ENCODE data around the gene ENG. TPM values are rescaled to one million over a fixed set of nuclear protein-coding genes. Genes with fewer than 3 reads are reported as not detected.
A peak's percentile ranks its signal among the peaks of the same experiment; 100 is the strongest.

ENG gene
- total RNA-seq, 1 experiment from 2014 or later, result 0.76 TPM

DNA sequence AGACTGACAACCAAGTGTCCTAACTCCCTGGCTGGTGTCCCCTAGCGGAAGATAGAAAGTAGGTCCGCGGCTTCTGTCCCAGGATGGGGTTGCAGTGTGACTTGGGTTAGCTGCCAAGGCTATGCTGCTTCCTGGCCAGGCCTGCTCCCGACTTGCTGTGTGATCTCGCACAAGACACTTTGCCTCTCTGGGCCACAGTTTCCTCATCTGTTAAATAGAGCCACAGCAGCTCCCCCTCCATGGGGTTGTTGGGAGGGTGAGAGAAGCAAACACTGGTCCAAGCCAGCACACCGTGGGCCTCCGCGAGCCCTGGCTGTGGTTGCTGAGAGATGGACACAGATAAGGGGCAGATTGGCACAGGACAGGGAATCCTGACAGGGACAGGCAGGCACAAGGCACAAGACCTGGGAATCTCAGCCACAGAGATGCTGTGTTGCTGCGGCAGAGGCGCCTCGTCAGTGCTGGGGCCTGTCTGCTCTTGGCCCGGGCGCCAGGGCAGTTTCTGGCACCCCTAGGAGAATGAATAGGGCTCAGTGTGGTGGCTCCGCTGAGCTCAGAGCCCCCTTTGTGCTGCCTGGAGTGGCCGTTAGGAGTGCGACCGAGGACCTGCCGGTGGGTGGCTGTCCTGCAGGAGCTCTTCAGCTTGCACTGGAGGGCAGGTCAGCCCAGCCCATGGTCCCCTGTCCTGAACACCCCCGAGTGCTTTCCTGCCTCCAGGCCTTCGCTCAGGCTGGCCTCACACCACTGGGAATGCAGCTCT, 74.2 kb downstream of the ENG start:
- DNase-seq (ENCODE audit: low read depth, low spot score), result no peak

GRCh38 chr9:127779136-127779981, 75.1 kb downstream of the ENG start:
- no peaks in the 10 kb centered on the region for H3K36me3 ChIP-seq (ENCODE audit: control insufficient read depth in 1 of 2, insufficient read depth in 2 of 2, low read length in 2 of 2)
- H3K79me2 ChIP-seq (ENCODE audit: insufficient read depth, low read length), result no peaks in the 10 kb centered on the region
- no peak overlapping the region for H3K9ac ChIP-seq (ENCODE audit: low read length)
- RAD21 ChIA-PET (ENCODE audit: low non-redundant PET in 1 of 2, low total read pairs in 2 of 2, uncharacterized antibody in 2 of 2, unreplicated experiment in 2 of 2), result no interaction called here
- H2AFZ ChIP-seq (ENCODE audit: low read depth, low read length, poor library complexity, severe bottlenecking), result no peak overlapping the region
- no peak for DNase-seq (ENCODE audit: low read depth, low spot score)
- BruUV-seq (replicated peaks), result no TSS peak
- H3K4me1 ChIP-seq (ENCODE audit: control insufficient read depth in 1 of 2, insufficient read depth in 2 of 2, low read length in 2 of 2), result peaks cover 0 to 2% of the 10 kb centered on the region in 2 experiments; a peak in 2 of 4 replicates
- POLR2A ChIA-PET, result no interaction called here
- no peak overlapping the region for H3K4me3 ChIP-seq (replicated peaks in 1 of 2; ENCODE audit: low read depth in 1 of 2, low read length in 2 of 2)
- intact Hi-C loops (cut with micrococcal nuclease), result no loop called here
- no peaks in the 10 kb centered on the region for H3K9me3 ChIP-seq (ENCODE audit: control insufficient read depth in 1 of 2, insufficient read depth in 1 of 2, low read depth in 1 of 2, low read length in 2 of 2)
- CTCF ChIA-PET, result interaction anchor here (1.0 kb wide), 1 partner anchor 44 kb away, joined by 3 read pairs; the partner anchor contains the start of gene TOR2A
- TF ChIP-seq POLR2A (IDR thresholded peaks at IDR 0.05; ENCODE audit: borderline replicate concordance, extremely low read depth, insufficient read depth, insufficient read length), result no peak
- no peak for TF ChIP-seq EZH2 (IDR thresholded peaks at IDR 0.05)
- TF ChIP-seq ATF3 (IDR thresholded peaks at IDR 0.05), result no peak
- no peak for TF ChIP-seq ZFX (IDR thresholded peaks at IDR 0.05)
- TF ChIP-seq ZNF274 (IDR thresholded peaks at IDR 0.05; ENCODE audit: low read depth, low read length), result no peak
- no peak for TF ChIP-seq YY1 (IDR thresholded peaks at IDR 0.05; ENCODE audit: extremely low read depth, insufficient replicate concordance, low read depth, low read length)
- TF ChIP-seq RAD21 (IDR thresholded peaks at IDR 0.05; ENCODE audit: low read depth), result no peak
- TF ChIP-seq SRF (IDR thresholded peaks at IDR 0.05; ENCODE audit: low read depth), result no peak
- TF ChIP-seq POLR2AphosphoS5 (IDR thresholded peaks at IDR 0.05; ENCODE audit: low read depth, low read length), result no peak
- no peak for TF ChIP-seq TCF7L2 (IDR thresholded peaks at IDR 0.05; ENCODE audit: borderline replicate concordance, extremely low read depth, insufficient read depth, insufficient read length)
- TF ChIP-seq, protein P1, sequence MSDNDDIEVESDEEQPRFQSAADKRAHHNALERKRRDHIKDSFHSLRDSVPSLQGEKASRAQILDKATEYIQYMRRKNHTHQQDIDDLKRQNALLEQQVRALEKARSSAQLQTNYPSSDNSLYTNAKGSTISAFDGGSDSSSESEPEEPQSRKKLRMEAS (IDR thresholded peaks at IDR 0.05), result no peak
- no peak overlapping the region for H3K27ac ChIP-seq (ENCODE audit: low read depth, low read length)
- no peaks in the 10 kb centered on the region for H3K9me2 ChIP-seq (ENCODE audit: insufficient read depth)
- no peak overlapping the region for H3K4me2 ChIP-seq (ENCODE audit: low read length)
- no peaks in the 10 kb centered on the region for H3K27me3 ChIP-seq (ENCODE audit: insufficient read depth, low read length)
- peak; percentile 67 for ATAC-seq
- no peaks in the 10 kb centered on the region for H4K20me1 ChIP-seq (ENCODE audit: insufficient read depth)

More for the DNA sequence above, 74.2 kb downstream of the ENG start:
- ChIA-PET RAD21 (ENCODE audit: low non-redundant PET in 1 of 2, low total read pairs in 2 of 2, uncharacterized antibody in 2 of 2, unreplicated experiment in 2 of 2) (no interaction called here), CTCF (interaction anchor here (1.1 kb wide), 1 partner anchor 46 kb away, joined by 4 read pairs; the partner anchor contains the start of gene TOR2A), POLR2A (interaction anchor here (0.8 kb wide), 1 partner anchor 40 kb away, joined by 4 read pairs; no protein-coding TSS in a partner anchor)
- H3K9me2 ChIP-seq (ENCODE audit: insufficient read depth), result no peaks in the 10 kb centered on the region
- BruUV-seq (replicated peaks), result no TSS peak
- ATAC-seq, result no peak
- no peaks in the 10 kb centered on the region for H4K20me1 ChIP-seq (ENCODE audit: insufficient read depth)
- no peak overlapping the region for H3K9ac ChIP-seq (ENCODE audit: low read length)
- peaks cover 5% of the 10 kb centered on the region in 2 experiments; a peak in 3 of 4 replicates for H3K4me1 ChIP-seq (ENCODE audit: control insufficient read depth in 1 of 2, insufficient read depth in 2 of 2, low read length in 2 of 2)
- no peaks in the 10 kb centered on the region for H3K27me3 ChIP-seq (ENCODE audit: insufficient read depth, low read length)
- intact Hi-C loops (cut with micrococcal nuclease), result no loop called here
- TF ChIP-seq YY1 (IDR thresholded peaks at IDR 0.05; ENCODE audit: extremely low read depth, insufficient replicate concordance, low read depth, low read length), result no peak
- no peak for TF ChIP-seq TCF7L2 (IDR thresholded peaks at IDR 0.05; ENCODE audit: borderline replicate concordance, extremely low read depth, insufficient read depth, insufficient read length)
- no peak for TF ChIP-seq ATF3 (IDR thresholded peaks at IDR 0.05)
- no peak for TF ChIP-seq EZH2phosphoT487 (IDR thresholded peaks at IDR 0.05; ENCODE audit: borderline replicate concordance)
- no peak for TF ChIP-seq FOSL1 (IDR thresholded peaks at IDR 0.05; ENCODE audit: low read depth)
- TF ChIP-seq ZFX (IDR thresholded peaks at IDR 0.05), result no peak
- no peak overlapping the region for H3K4me2 ChIP-seq (ENCODE audit: low read length)
- H3K4me3 ChIP-seq (replicated peaks in 1 of 2; ENCODE audit: low read depth in 1 of 2, low read length in 2 of 2), result no peak overlapping the region
- no peak overlapping the region for H2AFZ ChIP-seq (ENCODE audit: low read depth, low read length, poor library complexity, severe bottlenecking)
- no peaks in the 10 kb centered on the region for H3K79me2 ChIP-seq (ENCODE audit: insufficient read depth, low read length)
- no peaks in the 10 kb centered on the region for H3K36me3 ChIP-seq (ENCODE audit: control insufficient read depth in 1 of 2, insufficient read depth in 2 of 2, low read length in 2 of 2)
- no peaks in the 10 kb centered on the region for H3K9me3 ChIP-seq (ENCODE audit: control insufficient read depth in 1 of 2, insufficient read depth in 1 of 2, low read depth in 1 of 2, low read length in 2 of 2)
- H3K27ac ChIP-seq (ENCODE audit: low read depth, low read length), result no peak overlapping the region; the same call in 1 of the 2 replicates
